Fibroblast of lung (primary cell): Measurements from ENCODE around the gene SGPL1. TPM values are rescaled to one million over a fixed set of nuclear protein-coding genes. Genes with fewer than 3 reads are reported as not detected.
"Not testable (repeated sequence)": the region's sequence is repeated elsewhere in the genome, so short reads cannot be mapped to it uniquely, and the experiment has no call there.

Experiments used
- DNase-seq, 2 donors: peaks; one replicate each; pipeline versions ENCODE4 v3.0.0 to v3.0.0-alpha.2; 2010; ENCODE audit warnings: low read depth in 2 of 2
- H2AFZ ChIP-seq: 2 replicates; pipeline ENCODE4 v1.5.1; 2012; ENCODE audit warnings: low read length, control low read depth, inconsistent platforms
- H3K27ac ChIP-seq: 2 replicates; pipeline ENCODE4 v1.5.1; 2011; ENCODE audit warnings: low read length, control low read depth; ENCODE audit not compliant: insufficient read depth
- H3K27me3 ChIP-seq: 2 replicates; pipeline ENCODE4 v1.5.1; 2011; ENCODE audit warnings: mild to moderate bottlenecking, low read length; ENCODE audit not compliant: control insufficient read depth, insufficient read depth
- H3K36me3 ChIP-seq: 2 replicates; pipeline ENCODE4 v1.5.1; 2011; ENCODE audit warnings: low read length; ENCODE audit not compliant: control insufficient read depth, insufficient read depth
- H3K4me1 ChIP-seq: 2 replicates; pipeline ENCODE4 v1.5.1; 2011; ENCODE audit warnings: low read length; ENCODE audit not compliant: control insufficient read depth, insufficient read depth; ENCODE audit errors: extremely low read depth
- H3K4me2 ChIP-seq: 2 replicates; pipeline ENCODE4 v1.5.1; 2011; ENCODE audit warnings: low read length, control low read depth; ENCODE audit not compliant: insufficient read depth; ENCODE audit errors: extremely low read depth
- H3K4me3 ChIP-seq, 4 experiments: fragments of 200-600 bp in 1 of 4; sonication (generic) in 1 of 4; replicated peaks in 1 of 4; 2 replicates each; pipeline ENCODE4 v1.5.1; 2011 to 2016; ENCODE audit warnings: low read length in 4 of 4, low read depth in 3 of 4, mild to moderate bottlenecking in 3 of 4, control low read depth in 2 of 4, inconsistent platforms in 1 of 4, mixed read lengths in 1 of 4; ENCODE audit not compliant: insufficient read depth in 1 of 4; ENCODE audit errors: control extremely low read depth in 1 of 4
- H3K79me2 ChIP-seq: 2 replicates; pipeline ENCODE4 v1.5.1; 2012; ENCODE audit warnings: mild to moderate bottlenecking, low read length, inconsistent platforms; ENCODE audit not compliant: control insufficient read depth, insufficient read depth
- H3K9ac ChIP-seq: 2 replicates; pipeline ENCODE4 v1.5.1; 2011; ENCODE audit warnings: mild to moderate bottlenecking, low read length, control low read depth; ENCODE audit not compliant: insufficient read depth
- H3K9me3 ChIP-seq: 2 replicates; pipeline ENCODE4 v1.5.1; 2012; ENCODE audit warnings: low read depth, low read length; ENCODE audit not compliant: control insufficient read depth, insufficient read depth
- H4K20me1 ChIP-seq: 2 replicates; pipeline ENCODE4 v1.5.1; 2011; ENCODE audit warnings: low read length; ENCODE audit not compliant: control insufficient read depth, insufficient read depth; ENCODE audit errors: extremely low read depth
- EZH2 ChIP-seq: IDR thresholded peaks from 2 replicates; pipeline ENCODE4 v1.5.1; 2012; ENCODE audit warnings: low read length, control low read depth, mild to moderate bottlenecking; ENCODE audit errors: missing control alignments
- polyA plus RNA-seq, 2 donors: library from polyadenylated mRNA; depleted of rRNA in 1 of 2; stranded (reverse) in 1 of 2; unstranded in 1 of 2; fragments of >200 nt; gene quantifications; 2 replicates each; pipeline ENCODE4 v1.2.1, GENCODE V29; 2011 to 2012; ENCODE audit warnings: missing spikeins in 1 of 2
- total RNA-seq: library from RNA; depleted of rRNA; stranded (reverse); fragments of >200 nt; gene quantifications from 2 replicates; pipeline ENCODE4 v1.2.1, GENCODE V29; 2014
- TF ChIP-seq, protein P1 (sequence below), 2 donors: IDR thresholded peaks in 1 of 2; conservative IDR thresholded peaks in 1 of 2; 1 replicate in 1 of 2; 2 replicates in 1 of 2; pipeline ENCODE4 v1.5.1; 2011 to 2012; ENCODE audit warnings: low read length in 2 of 2, control low read depth in 1 of 2, inconsistent platforms in 1 of 2, low read depth in 1 of 2, mild to moderate bottlenecking in 1 of 2

SGPL1 gene
- total and polyA plus RNA-seq, 2 donors (not counting 1 experiment from before 2014, with no cell fraction given): 21.2 to 40.3 TPM

DNA sequence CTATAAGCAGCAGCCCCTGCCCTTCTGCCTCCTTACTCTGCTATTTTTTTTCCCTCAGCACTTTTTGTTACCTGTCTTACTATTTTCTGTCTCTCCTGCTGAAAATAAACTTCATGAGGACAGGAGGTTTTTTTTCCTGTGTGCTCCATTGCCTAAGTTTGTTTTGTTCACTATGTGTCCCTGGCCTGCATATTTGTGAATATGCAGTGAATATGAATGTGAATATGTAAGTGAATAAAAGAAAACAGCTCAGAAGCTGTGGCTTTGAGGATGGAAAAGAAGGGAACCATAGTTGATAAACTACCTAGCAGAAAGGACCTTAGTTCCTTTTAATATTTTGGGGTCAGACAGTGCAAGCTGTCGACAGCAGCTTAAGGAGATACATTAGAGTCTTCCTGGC, 37.7 kb downstream of the SGPL1 start:
- H3K27me3 ChIP-seq: no peaks in the 10 kb centered on the region
- no peaks in the 10 kb centered on the region for H3K9me3 ChIP-seq
- peaks cover 5% of the 10 kb centered on the region for H3K4me1 ChIP-seq
- H3K27ac ChIP-seq: no peak overlapping the region
- no peak overlapping the region for H3K4me3 ChIP-seq
- H2AFZ ChIP-seq: no peak overlapping the region
- H3K79me2 ChIP-seq: no peaks in the 10 kb centered on the region
- no peak overlapping the region for H3K4me2 ChIP-seq
- DNase-seq: no peak
- TF ChIP-seq EZH2: no peak
- TF ChIP-seq, protein P1, sequence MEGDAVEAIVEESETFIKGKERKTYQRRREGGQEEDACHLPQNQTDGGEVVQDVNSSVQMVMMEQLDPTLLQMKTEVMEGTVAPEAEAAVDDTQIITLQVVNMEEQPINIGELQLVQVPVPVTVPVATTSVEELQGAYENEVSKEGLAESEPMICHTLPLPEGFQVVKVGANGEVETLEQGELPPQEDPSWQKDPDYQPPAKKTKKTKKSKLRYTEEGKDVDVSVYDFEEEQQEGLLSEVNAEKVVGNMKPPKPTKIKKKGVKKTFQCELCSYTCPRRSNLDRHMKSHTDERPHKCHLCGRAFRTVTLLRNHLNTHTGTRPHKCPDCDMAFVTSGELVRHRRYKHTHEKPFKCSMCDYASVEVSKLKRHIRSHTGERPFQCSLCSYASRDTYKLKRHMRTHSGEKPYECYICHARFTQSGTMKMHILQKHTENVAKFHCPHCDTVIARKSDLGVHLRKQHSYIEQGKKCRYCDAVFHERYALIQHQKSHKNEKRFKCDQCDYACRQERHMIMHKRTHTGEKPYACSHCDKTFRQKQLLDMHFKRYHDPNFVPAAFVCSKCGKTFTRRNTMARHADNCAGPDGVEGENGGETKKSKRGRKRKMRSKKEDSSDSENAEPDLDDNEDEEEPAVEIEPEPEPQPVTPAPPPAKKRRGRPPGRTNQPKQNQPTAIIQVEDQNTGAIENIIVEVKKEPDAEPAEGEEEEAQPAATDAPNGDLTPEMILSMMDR (conservative IDR thresholded peaks at IDR 0.05 in 1 of 2, IDR thresholded peaks at IDR 0.05 in 1 of 2; ENCODE audit: low read depth in 1 of 2, low read length in 2 of 2): no peak
- H3K36me3 ChIP-seq: no peaks in the 10 kb centered on the region
- H3K9ac ChIP-seq: no peak overlapping the region
- H4K20me1 ChIP-seq: no peaks in the 10 kb centered on the region

DNA sequence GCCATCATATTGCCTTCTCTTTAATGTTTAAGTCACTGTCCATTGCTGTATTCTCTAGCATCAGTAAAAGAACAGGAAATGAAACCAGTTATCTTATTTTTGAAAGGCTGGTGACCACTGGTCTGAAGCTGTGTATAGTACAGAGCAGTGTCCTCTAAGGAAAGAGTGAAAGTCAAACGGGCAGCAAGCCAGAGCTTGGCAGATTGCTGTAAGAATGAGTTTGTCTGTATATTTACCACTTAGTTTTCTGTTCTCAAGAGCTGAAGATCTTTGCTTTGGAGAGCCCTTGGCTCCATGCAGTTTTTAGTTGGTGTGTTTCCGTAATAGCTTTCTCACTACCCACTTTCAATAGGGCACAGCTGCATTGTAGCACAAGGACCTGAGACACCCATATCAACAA, 40.7 kb downstream of the SGPL1 start:
- no peaks in the 10 kb centered on the region for H3K4me1 ChIP-seq
- H3K4me2 ChIP-seq: no peak overlapping the region
- H3K79me2 ChIP-seq: no peaks in the 10 kb centered on the region
- no peak overlapping the region for H2AFZ ChIP-seq
- no peak overlapping the region for H3K9ac ChIP-seq
- no peak for TF ChIP-seq EZH2
- TF ChIP-seq, protein P1 (conservative IDR thresholded peaks at IDR 0.05 in 1 of 2, IDR thresholded peaks at IDR 0.05 in 1 of 2; ENCODE audit: low read depth in 1 of 2, low read length in 2 of 2): no peak
- no peaks in the 10 kb centered on the region for H4K20me1 ChIP-seq
- H3K36me3 ChIP-seq: peaks cover 1% of the 10 kb centered on the region
- H3K9me3 ChIP-seq: no peaks in the 10 kb centered on the region
- no peaks in the 10 kb centered on the region for H3K27me3 ChIP-seq
- DNase-seq: no peak
- no peak overlapping the region for H3K4me3 ChIP-seq
- no peak overlapping the region for H3K27ac ChIP-seq

DNA sequence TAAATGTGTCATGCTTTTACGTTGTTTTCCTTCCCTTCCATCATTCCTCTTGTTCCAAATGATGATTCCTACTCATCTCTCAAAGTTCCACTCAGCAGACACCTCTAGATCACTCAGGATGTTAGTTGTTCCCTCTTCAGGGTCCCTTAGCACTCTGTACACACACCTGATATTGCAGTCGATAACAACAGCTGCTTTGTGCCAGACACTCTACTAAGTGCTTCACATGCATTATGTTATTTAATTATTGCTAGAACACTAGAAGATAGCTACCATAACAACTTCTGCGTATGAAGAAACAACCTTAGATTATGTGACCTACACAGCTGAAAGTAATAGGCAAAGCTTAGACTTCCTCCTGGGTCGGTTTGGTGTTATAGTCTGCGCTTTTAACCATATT, 43.0 kb downstream of the SGPL1 start:
- Histone ChIP-seq H3K79me2 (no peaks in the 10 kb centered on the region), H3K36me3 (peaks cover 1% of the 10 kb centered on the region), H2AFZ (no peak overlapping the region), H3K27ac (no peak overlapping the region), H4K20me1 (no peaks in the 10 kb centered on the region), H3K27me3 (no peaks in the 10 kb centered on the region), H3K9ac (no peak overlapping the region), H3K9me3 (no peaks in the 10 kb centered on the region), H3K4me1 (no peaks in the 10 kb centered on the region), H3K4me2 (no peak overlapping the region), H3K4me3 (no peak overlapping the region)
- TF ChIP-seq, protein P1 (conservative IDR thresholded peaks at IDR 0.05 in 1 of 2, IDR thresholded peaks at IDR 0.05 in 1 of 2; ENCODE audit: low read depth in 1 of 2, low read length in 2 of 2): no peak
- TF ChIP-seq EZH2: no peak
- DNase-seq: no peak

DNA sequence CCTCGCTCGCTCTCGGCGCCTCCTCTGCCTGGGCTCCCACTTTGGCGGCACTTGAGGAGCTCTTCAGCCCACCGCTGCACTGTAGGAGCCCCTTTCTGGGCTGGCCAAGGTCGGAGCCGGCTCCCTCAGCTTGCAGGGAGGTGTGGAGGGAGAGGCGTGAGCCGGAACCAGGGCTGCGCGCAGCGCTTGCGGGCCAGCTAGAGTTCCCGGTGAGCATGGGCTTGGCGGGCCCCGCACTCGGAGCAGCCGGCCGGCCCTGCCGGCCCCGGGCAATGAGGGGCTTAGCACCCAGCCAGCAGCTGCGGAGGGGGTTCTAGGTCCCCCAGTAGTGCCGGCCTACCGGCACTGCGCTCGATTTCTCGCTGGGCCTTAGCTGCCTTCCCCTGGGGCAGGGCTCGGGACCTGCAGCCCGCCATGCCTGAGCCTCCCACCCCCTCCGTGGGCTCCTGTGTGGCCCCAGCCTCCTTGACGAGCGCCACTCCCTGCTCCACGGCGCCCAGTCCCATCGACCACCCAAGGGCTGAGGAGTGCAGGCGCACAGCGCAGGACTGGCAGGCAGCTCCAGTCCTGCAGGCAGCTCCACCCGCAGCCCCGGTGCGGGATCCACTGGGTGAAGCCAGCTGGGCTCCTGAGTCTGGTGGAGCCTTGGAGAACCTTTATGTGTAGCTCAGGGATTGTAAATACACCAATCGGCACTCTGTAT, 45.9 kb downstream of the SGPL1 start:
- not testable (repeated sequence) for H3K9ac ChIP-seq, H3K27ac ChIP-seq, H3K4me2 ChIP-seq, H3K79me2 ChIP-seq, H3K36me3 ChIP-seq, H3K4me1 ChIP-seq, H4K20me1 ChIP-seq, H3K27me3 ChIP-seq, H2AFZ ChIP-seq, DNase-seq, H3K9me3 ChIP-seq, H3K4me3 ChIP-seq
